Measurements from ENCODE around the gene MTMR2. TPM values are rescaled to one million over a fixed set of nuclear protein-coding genes. Genes with fewer than 3 reads are reported as not detected.

MTMR2 gene
- total and polyA plus RNA-seq, 2 experiments from 2014 or later, result 26.6 to 52.6 TPM

DNA sequence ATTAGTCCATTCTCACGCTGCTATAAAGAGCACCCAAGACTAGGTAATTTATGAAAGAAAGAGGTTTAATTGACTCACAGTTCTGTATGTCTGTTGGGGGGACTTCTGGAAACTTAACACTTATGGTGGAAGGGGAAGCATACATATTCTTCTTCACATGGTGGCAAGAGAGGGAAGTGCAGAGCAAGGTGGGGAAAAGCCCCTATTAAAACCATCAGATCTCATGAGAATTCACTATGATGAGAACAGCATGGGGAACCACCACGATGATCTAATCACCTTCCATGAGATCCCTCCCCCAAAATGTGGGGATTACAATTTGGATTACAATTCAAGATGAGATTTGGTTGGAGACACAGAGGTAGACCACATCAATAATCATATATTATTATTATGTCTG lies 107.9 kb downstream of the MTMR2 start:
- Histone ChIP-seq H4K20me1 (replicated peaks; ENCODE audit: insufficient read depth) (no peaks in the 10 kb centered on the region), H3K36me3 (ENCODE audit: insufficient read depth) (peaks cover 3% of the 10 kb centered on the region), H3K4me2 (no peak overlapping the region), H3K4me3 (no peak overlapping the region), H3K4me1 (ENCODE audit: insufficient read depth) (no peaks in the 10 kb centered on the region), H3K27ac (ENCODE audit: low read depth) (no peak overlapping the region), H3F3A (replicated peaks; ENCODE audit: low read depth) (no peaks in the 10 kb centered on the region), H2AFZ (no peak overlapping the region), H3K9me2 (ENCODE audit: insufficient read depth) (no peaks in the 10 kb centered on the region), H3K27me3 (ENCODE audit: insufficient read depth) (no peaks in the 10 kb centered on the region), H3K79me2 (replicated peaks; ENCODE audit: insufficient read depth) (no peaks in the 10 kb centered on the region)
- TF ChIP-seq ZNF331 (CRISPR knock-in tag; IDR thresholded peaks at IDR 0.05; ENCODE audit: low read depth) (no peak), ZNF462 (CRISPR knock-in tag; IDR thresholded peaks at IDR 0.05) (no peak), POLR2AphosphoS5 (IDR thresholded peaks at IDR 0.05; ENCODE audit: low read depth) (no peak), CTCF (conservative IDR thresholded peaks at IDR 0.05; ENCODE audit: low read depth in 2 of 2) (no peak), STAT1 (IDR thresholded peaks at IDR 0.05; ENCODE audit: unreplicated experiment) (no peak), EZH2 (IDR thresholded peaks at IDR 0.05; ENCODE audit: low read depth, unreplicated experiment) (no peak), ZNF114 (CRISPR knock-in tag; IDR thresholded peaks at IDR 0.05) (no peak), NANOG (IDR thresholded peaks at IDR 0.05; ENCODE audit: borderline replicate concordance) (no peak), REST (IDR thresholded peaks at IDR 0.05; ENCODE audit: unreplicated experiment) (no peak), JUNB (IDR thresholded peaks at IDR 0.05; ENCODE audit: unreplicated experiment) (no peak), CREB1 (CRISPR knock-in tag; IDR thresholded peaks at IDR 0.05; ENCODE audit: low read depth) (no peak), EZH2phosphoT487 (IDR thresholded peaks at IDR 0.05; ENCODE audit: unreplicated experiment) (no peak)
- TF ChIP-seq, protein P1, sequence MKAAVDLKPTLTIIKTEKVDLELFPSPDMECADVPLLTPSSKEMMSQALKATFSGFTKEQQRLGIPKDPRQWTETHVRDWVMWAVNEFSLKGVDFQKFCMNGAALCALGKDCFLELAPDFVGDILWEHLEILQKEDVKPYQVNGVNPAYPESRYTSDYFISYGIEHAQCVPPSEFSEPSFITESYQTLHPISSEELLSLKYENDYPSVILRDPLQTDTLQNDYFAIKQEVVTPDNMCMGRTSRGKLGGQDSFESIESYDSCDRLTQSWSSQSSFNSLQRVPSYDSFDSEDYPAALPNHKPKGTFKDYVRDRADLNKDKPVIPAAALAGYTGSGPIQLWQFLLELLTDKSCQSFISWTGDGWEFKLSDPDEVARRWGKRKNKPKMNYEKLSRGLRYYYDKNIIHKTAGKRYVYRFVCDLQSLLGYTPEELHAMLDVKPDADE (IDR thresholded peaks at IDR 0.05), result no peak
- ATAC-seq (no peak), DNase-seq (ENCODE audit: low spot score) (no peak)
- Mint-ChIP-seq H3K27ac (no peak overlapping the region), H3K4me3 (no peak overlapping the region), H3K4me1 (no peaks in the 10 kb centered on the region), H3K36me3 (ENCODE audit: low read depth) (peaks cover 40% of the 10 kb centered on the region; the same call in 2 of the 3 replicates), H3K27me3 (ENCODE audit: insufficient read depth, low read depth, poor library complexity) (no peaks in the 10 kb centered on the region), H3K9me3 (no peaks in the 10 kb centered on the region)

All from GM23338 (cell line).